K562 (cell line): ENCODE results near the gene VPS13D. TPM values are rescaled to one million over a fixed set of nuclear protein-coding genes. Genes with fewer than 3 reads are reported as not detected.
A peak's percentile ranks its signal among the peaks of the same experiment; 100 is the strongest.

Source experiments
- ARHGAP35 ChIP-seq: fragments of 450-650 bp; IDR thresholded peaks from 2 replicates; pipeline ENCODE4 v1.6.1; 2018; ENCODE audit not compliant: partially characterized antibody
- BRF1 ChIP-seq: IDR thresholded peaks from 3 replicates; pipeline ENCODE4 v1.6.1; 2011; ENCODE audit warnings: borderline replicate concordance, mild to moderate bottlenecking; ENCODE audit not compliant: insufficient read length; ENCODE audit errors: extremely low read depth
- CXXC5 ChIP-seq: fragments of 250-450 bp; sonication (Bioruptor Pico); IDR thresholded peaks from 2 replicates; pipeline ENCODE4 v1.8.0; 2022; ENCODE audit warnings: inconsistent platforms, mild to moderate bottlenecking, moderate library complexity
- FOS ChIP-seq: IDR thresholded peaks from 3 replicates; pipeline ENCODE4 v1.6.1; 2011; ENCODE audit not compliant: insufficient read length; ENCODE audit errors: extremely low read depth
- LCOR ChIP-seq: sonication (generic); formaldehyde crosslinking; IDR thresholded peaks from 2 replicates; pipeline ENCODE4 v1.8.0; 2022; ENCODE audit warnings: mild to moderate bottlenecking, missing genetic modification reagents
- MEF2D ChIP-seq: conservative IDR thresholded peaks from 2 replicates; pipeline ENCODE4 v1.6.1; 2016; ENCODE audit warnings: low read depth, missing genetic modification characterization, missing compliant biosample characterization
- PHF8 ChIP-seq: fragments of 200-600 bp; sonication (generic); IDR thresholded peaks from 2 replicates; pipeline ENCODE4 v1.6.1; 2012; ENCODE audit warnings: mixed run types, mild to moderate bottlenecking, inconsistent platforms, low read length, moderate library complexity, borderline replicate concordance
- RB1 ChIP-seq: fragments of 450-650 bp; IDR thresholded peaks from 2 replicates; pipeline ENCODE4 v1.6.1; 2017; ENCODE audit warnings: low read depth, mild to moderate bottlenecking
- STAG1 ChIP-seq: sonication (generic); formaldehyde crosslinking; IDR thresholded peaks from 2 replicates; pipeline ENCODE4 v1.5.0; 2020; ENCODE audit warnings: missing genetic modification reagents, borderline replicate concordance
- TAF1 ChIP-seq: IDR thresholded peaks from 2 replicates; pipeline ENCODE4 v1.6.1; 2011; ENCODE audit warnings: mild to moderate bottlenecking, low read length, moderate library complexity; ENCODE audit not compliant: insufficient read depth, control insufficient read depth, severe bottlenecking; ENCODE audit errors: extremely low read depth
- TCF7L2 ChIP-seq: fragments of 150-350 bp; IDR thresholded peaks from 2 replicates; pipeline ENCODE4 v1.6.1; 2016; ENCODE audit warnings: low read depth, mild to moderate bottlenecking, low read length, moderate library complexity
- THAP12 ChIP-seq: fragments of 250-450 bp; sonication (Bioruptor Pico); IDR thresholded peaks from 2 replicates; pipeline ENCODE4 v1.9.0; 2021; ENCODE audit warnings: mild to moderate bottlenecking, inconsistent platforms
- ZC3H11A ChIP-seq: IDR thresholded peaks from 2 replicates; pipeline ENCODE4 v1.6.1; 2012; ENCODE audit warnings: low read depth, low read length, improper control_type of control experiment
- ZFX ChIP-seq: sonication (generic); formaldehyde crosslinking; IDR thresholded peaks from 2 replicates; pipeline ENCODE4 v1.8.0; 2022; ENCODE audit warnings: mild to moderate bottlenecking, missing genetic modification reagents, moderate library complexity
- ZNF551 ChIP-seq: fragments of 250-450 bp; sonication (Bioruptor Pico); IDR thresholded peaks from 2 replicates; pipeline ENCODE4 v1.5.0; 2021; ENCODE audit warnings: mild to moderate bottlenecking, moderate library complexity
- ZNF592 ChIP-seq: fragments of 450-650 bp; IDR thresholded peaks from 2 replicates; pipeline ENCODE4 v1.6.1; 2017; ENCODE audit warnings: antibody characterized with exemption, mild to moderate bottlenecking
- ZNF695 ChIP-seq: fragments of 450-650 bp; formaldehyde crosslinking; IDR thresholded peaks from 2 replicates; pipeline ENCODE4 v1.4.0; 2020; ENCODE audit warnings: mild to moderate bottlenecking, moderate library complexity
- ZNF830 ChIP-seq: fragments of 250-450 bp; sonication (Bioruptor Pico); IDR thresholded peaks from 2 replicates; pipeline ENCODE4 v1.5.0; 2021; ENCODE audit warnings: mild to moderate bottlenecking
- polyA plus RNA-seq, 8 experiments: library from polyadenylated mRNA; depleted of rRNA in 4 of 8; stranded (reverse) in 5 of 8; unstranded in 3 of 8; fragments of >200 nt; fragmentation: Nextera tagmentation in 2 of 8; fragmentation: Illumina TruSeq in 1 of 8; extraction: Ambion mirVana in 2 of 8; extraction: Trizol in 1 of 8; gene quantifications; 2 replicates each; pipeline versions ENCODE4 v1.2.1 to v1.2.3, GENCODE V29; 2011 to 2014; ENCODE audit warnings: inconsistent platforms in 1 of 8, missing spikeins in 1 of 8
- total RNA-seq, 7 experiments: library from RNA; depleted of rRNA in 6 of 7; stranded (reverse); fragments of >200 nt in 6 of 7; fragmentation: Illumina TruSeq in 2 of 7; extraction: Trizol in 2 of 7; gene quantifications; 2 replicates each; pipeline versions ENCODE4 v1.2.1 to v1.2.3, GENCODE V29; 2011 to 2021; ENCODE audit warnings: low replicate concordance in 1 of 7
- TF ChIP-seq, protein P1 (sequence below): fragments of 250-450 bp; sonication (Bioruptor Pico); IDR thresholded peaks from 2 replicates; pipeline ENCODE4 v1.8.0; 2022; ENCODE audit warnings: inconsistent platforms

VPS13D gene
- total and polyA plus RNA-seq, 9 of the 15 experiments (the other 6 are each of a cell fraction or from before 2014, with no cell fraction given), result 6.1 to 51.5 (median 38.5) TPM

GRCh38 chr1:12229835-12230548, at the start of gene VPS13D (continued):
- no peak for TF ChIP-seq ZNF551 (CRISPR knock-in tag)
- TF ChIP-seq RB1, result peak; percentile 99
- TF ChIP-seq ZNF830 (CRISPR knock-in tag), result no peak
- TF ChIP-seq TAF1, result peak; percentile 64
- peak; percentile 96 for TF ChIP-seq CXXC5 (CRISPR knock-in tag)
- peak; percentile 81; the same call in 1 of the 2 replicates for TF ChIP-seq PHF8
- TF ChIP-seq, protein P1, sequence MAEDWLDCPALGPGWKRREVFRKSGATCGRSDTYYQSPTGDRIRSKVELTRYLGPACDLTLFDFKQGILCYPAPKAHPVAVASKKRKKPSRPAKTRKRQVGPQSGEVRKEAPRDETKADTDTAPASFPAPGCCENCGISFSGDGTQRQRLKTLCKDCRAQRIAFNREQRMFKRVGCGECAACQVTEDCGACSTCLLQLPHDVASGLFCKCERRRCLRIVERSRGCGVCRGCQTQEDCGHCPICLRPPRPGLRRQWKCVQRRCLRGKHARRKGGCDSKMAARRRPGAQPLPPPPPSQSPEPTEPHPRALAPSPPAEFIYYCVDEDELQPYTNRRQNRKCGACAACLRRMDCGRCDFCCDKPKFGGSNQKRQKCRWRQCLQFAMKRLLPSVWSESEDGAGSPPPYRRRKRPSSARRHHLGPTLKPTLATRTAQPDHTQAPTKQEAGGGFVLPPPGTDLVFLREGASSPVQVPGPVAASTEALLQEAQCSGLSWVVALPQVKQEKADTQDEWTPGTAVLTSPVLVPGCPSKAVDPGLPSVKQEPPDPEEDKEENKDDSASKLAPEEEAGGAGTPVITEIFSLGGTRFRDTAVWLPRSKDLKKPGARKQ (CRISPR knock-in tag), result no peak
- TF ChIP-seq FOS, result no peak
- TF ChIP-seq MEF2D, result no peak
- no peak for TF ChIP-seq LCOR (CRISPR knock-in tag)
- no peak for TF ChIP-seq ZNF695 (CRISPR knock-in tag)
- no peak for TF ChIP-seq ARHGAP35
- peak; percentile 32; the same call in 1 of the 2 replicates for TF ChIP-seq TCF7L2
- TF ChIP-seq THAP12 (CRISPR knock-in tag), result peak; percentile 91
- no peak; the same call in 1 of the 2 replicates for TF ChIP-seq STAG1
- no peak for TF ChIP-seq BRF1
- no peak for TF ChIP-seq ZC3H11A
- TF ChIP-seq ZNF592, result peak; percentile 76
- peak; percentile 76 for TF ChIP-seq ZFX (CRISPR knock-in tag)
